ENCODE results near the gene ATP7B.
"Not testable (repeated sequence)": the region's sequence is repeated elsewhere in the genome, so short reads cannot be mapped to it uniquely, and the experiment has no call there.

ATP7B gene

DNA sequence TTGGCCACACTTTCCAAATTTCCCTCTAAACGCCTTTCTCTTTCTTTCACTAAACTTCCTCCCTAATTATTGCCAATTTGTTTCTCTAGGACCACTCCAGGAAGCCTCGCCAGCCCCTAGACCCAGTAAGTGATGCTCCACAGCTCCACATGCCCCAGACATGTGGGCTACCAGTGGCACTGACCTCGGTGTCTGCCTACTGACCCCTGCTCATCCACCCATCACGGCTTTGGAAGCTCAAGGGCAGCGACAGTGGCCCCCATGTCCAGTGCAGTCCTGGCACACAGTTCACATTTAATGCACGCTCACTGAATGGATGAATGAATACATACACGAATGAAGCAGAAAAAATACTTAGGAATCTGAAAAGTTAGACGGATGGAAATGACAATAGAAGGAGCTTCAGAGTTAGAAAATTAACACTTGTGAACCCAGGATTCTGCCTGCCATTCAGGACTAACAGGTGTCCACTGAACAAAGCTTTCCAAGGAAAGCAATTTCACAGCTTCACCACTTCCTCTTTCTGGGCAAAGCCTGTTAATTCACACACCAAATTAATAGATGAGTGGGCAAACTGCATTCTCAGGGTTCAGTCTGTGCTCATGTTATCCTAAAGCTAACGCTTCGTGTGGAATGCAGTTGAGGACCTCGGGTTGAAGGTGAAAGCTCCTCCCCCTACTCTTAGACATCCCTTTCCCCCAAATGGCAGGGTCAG is 98.6 kb downstream of the ATP7B start:
- TF ChIP-seq POLR2AphosphoS5 (IDR thresholded peaks at IDR 0.05; ENCODE audit: low read depth), result no peak
- peak; percentile 98 for TF ChIP-seq SPI1 (IDR thresholded peaks at IDR 0.05; ENCODE audit: borderline replicate concordance, low read depth)
- Histone ChIP-seq H3K27me3 (ENCODE audit: insufficient read depth, poor library complexity, severe bottlenecking) (no peaks in the 10 kb centered on the region), H3K27ac (replicated peaks) (no peak overlapping the region), H3K4me3 (replicated peaks; ENCODE audit: insufficient read depth, low read length) (no peak overlapping the region)
- DNase-seq (ENCODE audit: low read depth in 1 of 2, low spot score in 1 of 2), result peak in 1 of 2 experiments; percentile 25

DNA sequence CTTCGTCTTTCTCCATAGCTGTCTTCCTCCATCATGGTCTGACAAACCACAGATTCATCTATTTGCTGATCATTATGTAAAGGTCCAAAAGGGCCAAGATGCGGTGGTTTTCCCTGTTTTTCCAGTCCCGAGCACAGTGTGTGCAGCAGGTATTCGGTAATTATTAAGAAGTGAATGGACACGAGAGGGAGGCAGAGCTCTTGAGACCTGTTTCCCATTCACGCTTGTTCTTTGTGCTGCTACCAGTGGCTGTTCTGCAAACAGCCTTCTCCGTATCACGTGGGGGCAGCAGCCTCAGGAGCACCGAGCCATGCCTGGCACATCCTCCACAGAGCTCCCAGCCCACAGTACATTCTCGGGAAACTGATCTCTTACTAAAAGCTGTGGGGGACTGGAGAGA is 99.2 kb downstream of the ATP7B start:
- TF ChIP-seq SPI1 (IDR thresholded peaks at IDR 0.05; ENCODE audit: borderline replicate concordance, low read depth), result peak; percentile 38; the same call in 1 of the 2 replicates
- no peak for TF ChIP-seq GABPA (IDR thresholded peaks at IDR 0.05; ENCODE audit: low read depth)
- no peak for TF ChIP-seq CTCF (IDR thresholded peaks at IDR 0.05; ENCODE audit: insufficient read depth, low read length)
- TF ChIP-seq POLR2AphosphoS5 (IDR thresholded peaks at IDR 0.05; ENCODE audit: low read depth), result no peak
- no peak for TF ChIP-seq REST (IDR thresholded peaks at IDR 0.05; ENCODE audit: insufficient replicate concordance, low read depth)
- Histone ChIP-seq H3K4me3 (replicated peaks; ENCODE audit: insufficient read depth, low read length) (no peak overlapping the region), H3K27me3 (ENCODE audit: insufficient read depth, poor library complexity, severe bottlenecking) (no peaks in the 10 kb centered on the region), H3K27ac (replicated peaks) (no peak overlapping the region)
- no peak for DNase-seq (ENCODE audit: low read depth in 1 of 2, low spot score in 1 of 2)

DNA sequence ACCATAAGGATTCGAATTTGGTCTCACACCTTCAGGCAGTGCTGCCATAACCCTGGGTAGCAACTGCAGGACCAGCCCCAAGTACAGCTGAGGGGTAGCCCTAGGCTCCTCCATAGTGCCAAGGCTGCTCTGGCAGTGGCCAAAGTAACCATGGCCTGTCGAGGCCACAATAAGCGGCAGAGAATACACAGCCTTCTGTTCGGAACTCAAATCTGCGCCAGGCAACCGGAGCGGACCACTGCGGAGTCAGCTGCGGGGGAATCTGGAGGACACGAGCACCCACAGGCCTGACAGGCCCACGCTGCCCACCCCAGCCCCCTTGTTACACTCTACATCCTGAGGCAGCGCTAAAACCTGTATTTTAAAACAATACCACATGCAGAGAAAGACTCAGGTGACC is 100.7 kb downstream of the ATP7B start:
- TF ChIP-seq SPI1 (IDR thresholded peaks at IDR 0.05; ENCODE audit: borderline replicate concordance, low read depth), result no peak
- Histone ChIP-seq H3K4me3 (replicated peaks; ENCODE audit: insufficient read depth, low read length) (no peak overlapping the region), H3K27ac (replicated peaks) (no peak overlapping the region), H3K27me3 (ENCODE audit: insufficient read depth, poor library complexity, severe bottlenecking) (no peaks in the 10 kb centered on the region)
- no peak for DNase-seq (ENCODE audit: low read depth in 1 of 2, low spot score in 1 of 2)

DNA sequence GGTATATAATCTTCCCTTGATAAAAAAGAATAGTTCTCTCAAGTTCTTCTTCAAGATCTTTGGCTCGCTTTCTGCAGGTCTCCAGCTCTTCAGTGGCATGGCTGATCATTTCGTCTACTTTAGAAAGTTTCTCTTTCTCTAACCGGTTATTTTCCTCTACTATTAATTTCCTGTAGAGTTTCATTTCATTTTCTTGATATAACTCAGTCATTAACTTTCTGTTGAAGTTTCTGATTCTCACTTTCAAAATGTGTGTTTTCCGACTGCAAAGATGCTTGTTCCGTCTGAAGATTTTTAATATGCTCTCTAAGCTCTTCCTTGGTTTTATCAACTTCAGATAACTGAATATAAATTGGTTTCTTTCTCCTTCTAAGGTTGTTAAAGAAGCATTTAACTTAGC is 102.0 kb downstream of the ATP7B start:
- not testable (repeated sequence) for DNase-seq (ENCODE audit: low read depth in 1 of 2, low spot score in 1 of 2); H3K4me3 ChIP-seq (replicated peaks; ENCODE audit: insufficient read depth, low read length); H3K27me3 ChIP-seq (ENCODE audit: insufficient read depth, poor library complexity, severe bottlenecking); H3K27ac ChIP-seq (replicated peaks)

- peak; percentile 43 to 67 for DNase-seq (ENCODE audit: low read depth in 1 of 2, low spot score in 1 of 2)
- no peak overlapping the region for H3K27ac ChIP-seq (replicated peaks)
- TF ChIP-seq REST (IDR thresholded peaks at IDR 0.05; ENCODE audit: insufficient replicate concordance, low read depth) (no peak), SPI1 (IDR thresholded peaks at IDR 0.05; ENCODE audit: borderline replicate concordance, low read depth) (no peak), CTCF (IDR thresholded peaks at IDR 0.05; ENCODE audit: insufficient read depth, low read length) (no peak), POLR2AphosphoS5 (IDR thresholded peaks at IDR 0.05; ENCODE audit: low read depth) (no peak), GABPA (IDR thresholded peaks at IDR 0.05; ENCODE audit: low read depth) (no peak)
- no peaks in the 10 kb centered on the region for H3K27me3 ChIP-seq (ENCODE audit: insufficient read depth, poor library complexity, severe bottlenecking)
- no peak overlapping the region for H3K4me3 ChIP-seq (replicated peaks; ENCODE audit: insufficient read depth, low read length)
These were observed 104.1 kb downstream of the ATP7B start for GRCh38 chr13:51907040-51907732.
